HepG2 (cell line): ENCODE results near the gene C5AR2. TPM values are rescaled to one million over a fixed set of nuclear protein-coding genes. Genes with fewer than 3 reads are reported as not detected.

Source experiments
- CENPX ChIP-seq: sonication (generic); formaldehyde crosslinking; IDR thresholded peaks from 2 replicates; pipeline ENCODE4 v1.9.0; 2021; ENCODE audit warnings: mild to moderate bottlenecking, missing genetic modification reagents, moderate library complexity
- ETV5 ChIP-seq: IDR thresholded peaks from 2 replicates; pipeline ENCODE4 v1.6.1; 2018; ENCODE audit warnings: missing biosample characterization, missing genetic modification reagents, inconsistent platforms, borderline replicate concordance
- JUN ChIP-seq: sonication (generic); formaldehyde crosslinking; IDR thresholded peaks from 2 replicates; pipeline ENCODE4 v1.4.0; 2020; ENCODE audit warnings: mild to moderate bottlenecking, missing genetic modification reagents
- MBNL3 ChIP-seq: fragments of 250-450 bp; sonication (Bioruptor Pico); conservative IDR thresholded peaks from 2 replicates; pipeline ENCODE4 v1.8.0; 2022; ENCODE audit warnings: mild to moderate bottlenecking, inconsistent platforms
- NCOA5 ChIP-seq: sonication (generic); formaldehyde crosslinking; IDR thresholded peaks from 2 replicates; pipeline ENCODE4 v1.4.0; 2020; ENCODE audit warnings: missing genetic modification reagents
- SATB2 ChIP-seq: sonication (generic); formaldehyde crosslinking; IDR thresholded peaks from 2 replicates; pipeline ENCODE4 v1.5.0; 2020; ENCODE audit warnings: missing genetic modification reagents
- SNAPC2 ChIP-seq: sonication (generic); formaldehyde crosslinking; IDR thresholded peaks from 2 replicates; pipeline ENCODE4 v1.8.1; 2022; ENCODE audit warnings: mild to moderate bottlenecking, missing genetic modification reagents
- STAT5B ChIP-seq: sonication (generic); formaldehyde crosslinking; IDR thresholded peaks from 2 replicates; pipeline ENCODE4 v1.4.0; 2020; ENCODE audit warnings: missing genetic modification reagents
- THYN1 ChIP-seq: sonication (generic); formaldehyde crosslinking; IDR thresholded peaks from 2 replicates; pipeline ENCODE4 v1.8.1; 2023; ENCODE audit warnings: low read depth, mild to moderate bottlenecking, moderate library complexity, missing genetic modification reagents, borderline replicate concordance
- YEATS4 ChIP-seq: sonication (generic); formaldehyde crosslinking; IDR thresholded peaks from 2 replicates; pipeline ENCODE4 v1.4.0; 2020; ENCODE audit warnings: missing genetic modification reagents, borderline replicate concordance
- ZC3H13 ChIP-seq: sonication (generic); formaldehyde crosslinking; IDR thresholded peaks from 2 replicates; pipeline ENCODE4 v1.8.1; 2023; ENCODE audit warnings: mild to moderate bottlenecking, missing genetic modification reagents, moderate library complexity
- polyA plus RNA-seq, 8 experiments: library from polyadenylated mRNA; depleted of rRNA in 3 of 8; stranded (reverse) in 7 of 8; unstranded in 1 of 8; fragments of >200 nt; fragmentation: Illumina TruSeq in 4 of 8; extraction: Trizol in 4 of 8; gene quantifications; 2 replicates each; pipeline versions ENCODE4 v1.2.1 to v1.2.3, GENCODE V29; 2011 to 2016; ENCODE audit warnings: low read depth in 4 of 8, missing spikeins in 1 of 8, mixed read lengths in 1 of 8; ENCODE audit not compliant: insufficient read depth in 1 of 8
- total RNA-seq, 5 experiments: library from RNA; depleted of rRNA; stranded (reverse); fragments of >200 nt; fragmentation: Illumina TruSeq; extraction: Trizol; gene quantifications; 2 replicates each; pipeline ENCODE4 v1.2.3, GENCODE V29; 2016; ENCODE audit warnings: low read depth in 1 of 5
- TF ChIP-seq, protein P1 (sequence below): sonication (generic); formaldehyde crosslinking; conservative IDR thresholded peaks from 2 replicates; pipeline ENCODE4 v1.4.0; 2020; ENCODE audit warnings: missing genetic modification reagents
- TF ChIP-seq, protein P2 (sequence below): IDR thresholded peaks from 2 replicates; pipeline ENCODE4 v1.6.1; 2012; ENCODE audit warnings: low read length, improper control_type of control experiment
- TF ChIP-seq, protein P3 (sequence below): sonication (generic); formaldehyde crosslinking; IDR thresholded peaks from 2 replicates; pipeline ENCODE4 v1.9.0; 2021; ENCODE audit warnings: missing genetic modification reagents, mild to moderate bottlenecking, borderline replicate concordance
- TF ChIP-seq, protein P4 (sequence below): sonication (generic); formaldehyde crosslinking; conservative IDR thresholded peaks from 2 replicates; pipeline ENCODE4 v1.4.0; 2020; ENCODE audit warnings: missing genetic modification reagents
- TF ChIP-seq, protein P5 (sequence below): sonication (generic); formaldehyde crosslinking; IDR thresholded peaks from 2 replicates; pipeline ENCODE4 v1.5.1; 2020; ENCODE audit warnings: mild to moderate bottlenecking, missing genetic modification reagents, moderate library complexity

The C5AR2 gene
- total and polyA plus RNA-seq, 2 of the 13 experiments (the other 11 are each of a cell fraction or from before 2014, with no cell fraction given) = 0.09 to 0.24 TPM

DNA sequence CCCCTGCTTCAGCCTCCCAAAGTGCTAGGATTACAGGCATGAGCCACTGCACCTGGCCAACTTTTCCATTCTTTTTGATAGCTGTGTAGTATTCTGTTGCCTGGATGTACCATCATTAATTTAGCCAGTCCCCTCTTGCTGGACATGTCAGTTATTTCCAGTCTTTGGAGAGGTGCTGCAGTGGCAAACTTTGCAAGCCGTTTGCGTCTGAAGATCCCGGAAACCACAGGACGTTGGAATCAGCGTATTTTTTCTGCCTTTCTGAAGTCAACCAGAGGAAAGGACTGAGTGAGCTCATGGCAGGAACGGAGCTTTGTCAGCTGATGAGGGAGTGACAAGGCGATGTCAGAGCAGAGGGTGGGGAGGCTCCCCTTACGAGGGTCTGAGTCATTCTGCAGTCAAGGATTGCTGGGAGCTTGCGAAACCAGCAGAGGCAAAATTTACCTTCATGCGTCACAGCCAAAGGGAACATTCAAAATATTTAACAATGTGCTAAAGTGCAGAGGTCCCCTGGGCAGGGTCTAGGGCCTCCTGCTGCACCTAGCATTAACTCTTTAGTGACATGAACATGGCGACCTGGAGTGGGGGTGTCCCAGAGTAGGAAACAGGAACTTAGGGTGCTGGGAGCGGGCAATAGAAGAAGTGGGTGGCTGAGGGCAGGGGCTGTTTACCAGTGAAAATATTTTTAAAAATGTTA, 16.7 kb upstream of the C5AR2 start (continued):
- TF ChIP-seq, protein P1, sequence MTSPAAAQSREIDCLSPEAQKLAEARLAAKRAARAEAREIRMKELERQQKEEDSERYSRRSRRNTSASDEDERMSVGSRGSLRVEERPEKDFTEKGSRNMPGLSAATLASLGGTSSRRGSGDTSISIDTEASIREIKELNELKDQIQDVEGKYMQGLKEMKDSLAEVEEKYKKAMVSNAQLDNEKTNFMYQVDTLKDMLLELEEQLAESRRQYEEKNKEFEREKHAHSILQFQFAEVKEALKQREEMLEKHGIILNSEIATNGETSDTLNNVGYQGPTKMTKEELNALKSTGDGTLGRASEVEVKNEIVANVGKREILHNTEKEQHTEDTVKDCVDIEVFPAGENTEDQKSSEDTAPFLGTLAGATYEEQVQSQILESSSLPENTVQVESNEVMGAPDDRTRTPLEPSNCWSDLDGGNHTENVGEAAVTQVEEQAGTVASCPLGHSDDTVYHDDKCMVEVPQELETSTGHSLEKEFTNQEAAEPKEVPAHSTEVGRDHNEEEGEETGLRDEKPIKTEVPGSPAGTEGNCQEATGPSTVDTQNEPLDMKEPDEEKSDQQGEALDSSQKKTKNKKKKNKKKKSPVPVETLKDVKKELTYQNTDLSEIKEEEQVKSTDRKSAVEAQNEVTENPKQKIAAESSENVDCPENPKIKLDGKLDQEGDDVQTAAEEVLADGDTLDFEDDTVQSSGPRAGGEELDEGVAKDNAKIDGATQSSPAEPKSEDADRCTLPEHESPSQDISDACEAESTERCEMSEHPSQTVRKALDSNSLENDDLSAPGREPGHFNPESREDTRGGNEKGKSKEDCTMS (CRISPR knock-in tag) = no peak
- TF ChIP-seq THYN1 (CRISPR knock-in tag) (no peak), SNAPC2 (CRISPR knock-in tag) (no peak; the same call in 1 of the 2 replicates), YEATS4 (peak; percentile 49; the same call in 1 of the 2 replicates), JUN (peak; percentile 94; the same call in 1 of the 2 replicates), MBNL3 (CRISPR knock-in tag) (no peak), CENPX (no peak), ETV5 (peak; percentile 62; the same call in 1 of the 2 replicates), STAT5B (CRISPR knock-in tag) (no peak), SATB2 (no peak), ZC3H13 (CRISPR knock-in tag) (no peak), NCOA5 (CRISPR knock-in tag) (no peak)
- TF ChIP-seq, protein P2, sequence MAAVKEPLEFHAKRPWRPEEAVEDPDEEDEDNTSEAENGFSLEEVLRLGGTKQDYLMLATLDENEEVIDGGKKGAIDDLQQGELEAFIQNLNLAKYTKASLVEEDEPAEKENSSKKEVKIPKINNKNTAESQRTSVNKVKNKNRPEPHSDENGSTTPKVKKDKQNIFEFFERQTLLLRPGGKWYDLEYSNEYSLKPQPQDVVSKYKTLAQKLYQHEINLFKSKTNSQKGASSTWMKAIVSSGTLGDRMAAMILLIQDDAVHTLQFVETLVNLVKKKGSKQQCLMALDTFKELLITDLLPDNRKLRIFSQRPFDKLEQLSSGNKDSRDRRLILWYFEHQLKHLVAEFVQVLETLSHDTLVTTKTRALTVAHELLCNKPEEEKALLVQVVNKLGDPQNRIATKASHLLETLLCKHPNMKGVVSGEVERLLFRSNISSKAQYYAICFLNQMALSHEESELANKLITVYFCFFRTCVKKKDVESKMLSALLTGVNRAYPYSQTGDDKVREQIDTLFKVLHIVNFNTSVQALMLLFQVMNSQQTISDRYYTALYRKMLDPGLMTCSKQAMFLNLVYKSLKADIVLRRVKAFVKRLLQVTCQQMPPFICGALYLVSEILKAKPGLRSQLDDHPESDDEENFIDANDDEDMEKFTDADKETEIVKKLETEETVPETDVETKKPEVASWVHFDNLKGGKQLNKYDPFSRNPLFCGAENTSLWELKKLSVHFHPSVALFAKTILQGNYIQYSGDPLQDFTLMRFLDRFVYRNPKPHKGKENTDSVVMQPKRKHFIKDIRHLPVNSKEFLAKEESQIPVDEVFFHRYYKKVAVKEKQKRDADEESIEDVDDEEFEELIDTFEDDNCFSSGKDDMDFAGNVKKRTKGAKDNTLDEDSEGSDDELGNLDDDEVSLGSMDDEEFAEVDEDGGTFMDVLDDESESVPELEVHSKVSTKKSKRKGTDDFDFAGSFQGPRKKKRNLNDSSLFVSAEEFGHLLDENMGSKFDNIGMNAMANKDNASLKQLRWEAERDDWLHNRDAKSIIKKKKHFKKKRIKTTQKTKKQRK = no peak
- TF ChIP-seq, protein P3, sequence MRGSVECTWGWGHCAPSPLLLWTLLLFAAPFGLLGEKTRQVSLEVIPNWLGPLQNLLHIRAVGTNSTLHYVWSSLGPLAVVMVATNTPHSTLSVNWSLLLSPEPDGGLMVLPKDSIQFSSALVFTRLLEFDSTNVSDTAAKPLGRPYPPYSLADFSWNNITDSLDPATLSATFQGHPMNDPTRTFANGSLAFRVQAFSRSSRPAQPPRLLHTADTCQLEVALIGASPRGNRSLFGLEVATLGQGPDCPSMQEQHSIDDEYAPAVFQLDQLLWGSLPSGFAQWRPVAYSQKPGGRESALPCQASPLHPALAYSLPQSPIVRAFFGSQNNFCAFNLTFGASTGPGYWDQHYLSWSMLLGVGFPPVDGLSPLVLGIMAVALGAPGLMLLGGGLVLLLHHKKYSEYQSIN (CRISPR knock-in tag) = no peak
- TF ChIP-seq, protein P4, sequence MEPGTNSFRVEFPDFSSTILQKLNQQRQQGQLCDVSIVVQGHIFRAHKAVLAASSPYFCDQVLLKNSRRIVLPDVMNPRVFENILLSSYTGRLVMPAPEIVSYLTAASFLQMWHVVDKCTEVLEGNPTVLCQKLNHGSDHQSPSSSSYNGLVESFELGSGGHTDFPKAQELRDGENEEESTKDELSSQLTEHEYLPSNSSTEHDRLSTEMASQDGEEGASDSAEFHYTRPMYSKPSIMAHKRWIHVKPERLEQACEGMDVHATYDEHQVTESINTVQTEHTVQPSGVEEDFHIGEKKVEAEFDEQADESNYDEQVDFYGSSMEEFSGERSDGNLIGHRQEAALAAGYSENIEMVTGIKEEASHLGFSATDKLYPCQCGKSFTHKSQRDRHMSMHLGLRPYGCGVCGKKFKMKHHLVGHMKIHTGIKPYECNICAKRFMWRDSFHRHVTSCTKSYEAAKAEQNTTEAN (CRISPR knock-in tag) = no peak; the same call in 1 of the 2 replicates
- TF ChIP-seq, protein P5, sequence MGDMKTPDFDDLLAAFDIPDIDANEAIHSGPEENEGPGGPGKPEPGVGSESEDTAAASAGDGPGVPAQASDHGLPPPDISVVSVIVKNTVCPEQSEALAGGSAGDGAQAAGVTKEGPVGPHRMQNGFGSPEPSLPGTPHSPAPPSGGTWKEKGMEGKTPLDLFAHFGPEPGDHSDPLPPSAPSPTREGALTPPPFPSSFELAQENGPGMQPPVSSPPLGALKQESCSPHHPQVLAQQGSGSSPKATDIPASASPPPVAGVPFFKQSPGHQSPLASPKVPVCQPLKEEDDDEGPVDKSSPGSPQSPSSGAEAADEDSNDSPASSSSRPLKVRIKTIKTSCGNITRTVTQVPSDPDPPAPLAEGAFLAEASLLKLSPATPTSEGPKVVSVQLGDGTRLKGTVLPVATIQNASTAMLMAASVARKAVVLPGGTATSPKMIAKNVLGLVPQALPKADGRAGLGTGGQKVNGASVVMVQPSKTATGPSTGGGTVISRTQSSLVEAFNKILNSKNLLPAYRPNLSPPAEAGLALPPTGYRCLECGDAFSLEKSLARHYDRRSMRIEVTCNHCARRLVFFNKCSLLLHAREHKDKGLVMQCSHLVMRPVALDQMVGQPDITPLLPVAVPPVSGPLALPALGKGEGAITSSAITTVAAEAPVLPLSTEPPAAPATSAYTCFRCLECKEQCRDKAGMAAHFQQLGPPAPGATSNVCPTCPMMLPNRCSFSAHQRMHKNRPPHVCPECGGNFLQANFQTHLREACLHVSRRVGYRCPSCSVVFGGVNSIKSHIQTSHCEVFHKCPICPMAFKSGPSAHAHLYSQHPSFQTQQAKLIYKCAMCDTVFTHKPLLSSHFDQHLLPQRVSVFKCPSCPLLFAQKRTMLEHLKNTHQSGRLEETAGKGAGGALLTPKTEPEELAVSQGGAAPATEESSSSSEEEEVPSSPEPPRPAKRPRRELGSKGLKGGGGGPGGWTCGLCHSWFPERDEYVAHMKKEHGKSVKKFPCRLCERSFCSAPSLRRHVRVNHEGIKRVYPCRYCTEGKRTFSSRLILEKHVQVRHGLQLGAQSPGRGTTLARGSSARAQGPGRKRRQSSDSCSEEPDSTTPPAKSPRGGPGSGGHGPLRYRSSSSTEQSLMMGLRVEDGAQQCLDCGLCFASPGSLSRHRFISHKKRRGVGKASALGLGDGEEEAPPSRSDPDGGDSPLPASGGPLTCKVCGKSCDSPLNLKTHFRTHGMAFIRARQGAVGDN (CRISPR knock-in tag) = peak; percentile 25; the same call in 1 of the 2 replicates
